Heart left ventricle (tissue), 16 donors: Measurements from ENCODE around the gene MARCOL. TPM values are rescaled to one million over a fixed set of nuclear protein-coding genes. Genes with fewer than 3 reads are reported as not detected.

Experiments used
- ATAC-seq, 4 donors: fragments of 200-7000 bp; cut with Tn5 transposase; one replicate each; pipeline ENCODE4 v1.9.1; 2020 to 2022; ENCODE audit warnings: moderate library complexity in 4 of 4, mild to moderate bottlenecking in 3 of 4, moderate number of reproducible peaks in 1 of 4
- DNase-seq, 5 donors: peaks; one replicate each; pipeline ENCODE4 v3.0.0-alpha.2; 2020
- H3K27ac ChIP-seq, 12 donors: fragments of 200-600 bp; sonication (generic) in 4 of 12; one replicate each; pipeline versions ENCODE4 v1.5.0 to v1.8.0; 2016 to 2022; ENCODE audit warnings: mild to moderate bottlenecking in 2 of 12
- H3K27me3 ChIP-seq, 9 donors: fragments of 200-600 bp; sonication (generic) in 2 of 9; one replicate each; pipeline versions ENCODE4 v1.5.1 to v1.8.0; 2016 to 2022; ENCODE audit warnings: mild to moderate bottlenecking in 3 of 9
- H3K36me3 ChIP-seq, 9 donors: fragments of 200-600 bp; sonication (generic) in 2 of 9; one replicate each; pipeline versions ENCODE4 v1.5.0 to v1.8.0; 2018 to 2022; ENCODE audit warnings: mild to moderate bottlenecking in 2 of 9
- H3K4me1 ChIP-seq, 12 donors: fragments of 200-600 bp; sonication (generic) in 4 of 12; one replicate each; pipeline versions ENCODE4 v1.5.0 to v1.8.0; 2016 to 2022; ENCODE audit warnings: mild to moderate bottlenecking in 3 of 12
- H3K4me3 ChIP-seq, 12 donors: fragments of 200-600 bp; sonication (generic) in 4 of 12; one replicate each; pipeline versions ENCODE4 v1.5.0 to v1.8.0; 2017 to 2022; ENCODE audit warnings: mild to moderate bottlenecking in 9 of 12, moderate library complexity in 4 of 12
- H3K9me3 ChIP-seq, 12 donors: fragments of 200-600 bp; sonication (generic) in 4 of 12; one replicate each; pipeline versions ENCODE4 v1.5.0 to v1.8.0; 2016 to 2022; ENCODE audit warnings: mild to moderate bottlenecking in 1 of 12
- CTCF ChIP-seq, 12 donors: fragments of 200-600 bp; sonication (generic) in 4 of 12; IDR thresholded peaks; one replicate each; pipeline versions ENCODE4 v1.5.0 to v1.8.0; 2018 to 2022; ENCODE audit warnings: antibody characterized with exemption in 12 of 12, mild to moderate bottlenecking in 5 of 12
- POLR2A ChIP-seq, 2 donors: fragments of 450-650 bp; IDR thresholded peaks; one replicate each; pipeline ENCODE4 v1.6.1; 2017; ENCODE audit warnings: antibody characterized with exemption in 2 of 2, mild to moderate bottlenecking in 2 of 2, moderate library complexity in 2 of 2
- WGBS, 4 donors: extraction: QIAGEN DNeasy Blood & Tissue Kit in 2 of 4; methylation state at CpG; one replicate each; pipeline versions ENCODE4 v1.1.5 to v1.1.7; 2013 to 2018; 5-methylcytosine and 5-hydroxymethylcytosine counted together
- intact Hi-C, 10 donors: fragments of 100-400 bp; cut with DNase I; formaldehyde crosslinking; loops; one replicate each; pipeline versions ENCODE4 v1.11.1 to v1.14.2; 2022
- polyA plus RNA-seq, 2 donors: library from polyadenylated mRNA; stranded (reverse); fragments of 200-250 nt; gene quantifications; one replicate each; pipeline ENCODE4 v1.2.3, GENCODE V29; 2013
- total RNA-seq, 9 donors: library from RNA; depleted of rRNA in 2 of 9; stranded (reverse); fragments of >200 nt in 2 of 9; fragmentation: NEBNext Ultra II Directional in 3 of 9; extraction: Animal tissue kit (Norgen Biotek cat#: 25700) in 3 of 9; gene quantifications; one replicate each; pipeline versions ENCODE4 v1.1.0 to v1.2.4, GENCODE V29; 2016 to 2023
- donor health status: ischemic (EF 13 %, LVEDD 7.1; RV severe dilation, severe dysfunction).
- donor health status: healthy with polysubstance abuse.
- donor health status: DM: no; HTN: yes; CAD: no.
- donor health status: DM: no; HTN: no; CAD: no.
- donor health status: ischemic (EF 25% LVEDD 6.9; RV normal size, moderate dysfunction).
- donor health status: ischemic (EF 25% LVEDD 5.7; RV mildly dilated, moderate dysfunction).
- donor health status: healthy.
- donor health status: DM: yes; HTN: yes; CAD: no.
- donor health status: ischemic (EF 35%, LVEDD 5.7; RV mildly dilated, moderate dysfunction).
- donor health status: nonischemic (EF 11% LVEDD 7.7; RV severe dilation, severe dysfunction).
- donor health status: DM: yes; HTN: yes; CAD: no.
- donor health status: PGD.
- donor health status: ischemic (EF 29% LVEDD 5.4; RV normal size, mild dysfunction).
- donor health status: nonischemic (EF 23%, LVEDD 6.1; RV moderate dilation, normal function).

Gene MARCOL
- total and polyA plus RNA-seq, 11 donors: not detected

GRCh38 chr5:148224117-148224742 is 14.1 kb upstream of the MARCOL start:
- no peak for ATAC-seq

GRCh38 chr5:148228392-148228984 is 9.8 kb upstream of the MARCOL start:
- 87 to 95% (median 94%) methylated on average over 3 of the region's 3 CpGs for whole genome bisulfite sequencing, 4 donors
- ATAC-seq: no peak
- Histone ChIP-seq H3K4me3 (no peak overlapping the region), H3K36me3 (no peaks in the 10 kb centered on the region), H3K27me3 (peaks cover 0 to 6% (median 0%) of the 10 kb centered on the region in 9 donors), H3K4me1 (no peaks in the 10 kb centered on the region), H3K27ac (no peak overlapping the region), H3K9me3 (no peaks in the 10 kb centered on the region)
- DNase-seq: no peak
- intact Hi-C loops: no loop called here
- TF ChIP-seq POLR2A (IDR thresholded peaks at IDR 0.05) (no peak), CTCF (IDR thresholded peaks at IDR 0.05) (no peak)

More at GRCh38 chr5:148224117-148224742, 14.1 kb upstream of the MARCOL start:
- TF ChIP-seq CTCF (IDR thresholded peaks at IDR 0.05): no peak
- no peak for TF ChIP-seq POLR2A (IDR thresholded peaks at IDR 0.05)
- no peaks in the 10 kb centered on the region for H3K36me3 ChIP-seq
- 67 to 81% (median 77%) methylated on average over 2 of the region's 2 CpGs for WGBS, 4 donors
- no peaks in the 10 kb centered on the region for H3K4me1 ChIP-seq
- intact Hi-C loops: no loop called here
- no peak overlapping the region for H3K27ac ChIP-seq
- no peaks in the 10 kb centered on the region for H3K9me3 ChIP-seq
- peaks cover 0 to 6% (median 0%) of the 10 kb centered on the region in 9 donors for H3K27me3 ChIP-seq
- no peak for DNase-seq
- no peak overlapping the region for H3K4me3 ChIP-seq

- Histone ChIP-seq H3K27me3 (peaks cover 0 to 3% (median 0%) of the 10 kb centered on the region in 9 donors), H3K9me3 (no peaks in the 10 kb centered on the region), H3K36me3 (no peaks in the 10 kb centered on the region), H3K27ac (no peak overlapping the region), H3K4me1 (no peaks in the 10 kb centered on the region), H3K4me3 (no peak overlapping the region)
- intact Hi-C loops: no loop called here
- TF ChIP-seq POLR2A (IDR thresholded peaks at IDR 0.05): no peak
- TF ChIP-seq CTCF (IDR thresholded peaks at IDR 0.05): no peak
- ATAC-seq (no peak), DNase-seq (no peak)
Measured at GRCh38 chr5:148229840-148230239, 8.5 kb upstream of the MARCOL start.

- no peak overlapping the region for H3K4me3 ChIP-seq
- 92 to 98% (median 95%) methylated on average over 7 of the region's 7 CpGs for WGBS, 4 donors
- intact Hi-C loops: no loop called here
Measured at GRCh38 chr5:148230240-148230639, 8.1 kb upstream of the MARCOL start.

More at GRCh38 chr5:148230240-148230639, 8.1 kb upstream of the MARCOL start:
- Histone ChIP-seq H3K4me1 (no peaks in the 10 kb centered on the region), H3K27ac (no peak overlapping the region), H3K36me3 (no peaks in the 10 kb centered on the region), H3K27me3 (peaks cover 0 to 3% (median 0%) of the 10 kb centered on the region in 9 donors), H3K9me3 (no peaks in the 10 kb centered on the region)
- TF ChIP-seq CTCF (IDR thresholded peaks at IDR 0.05) (no peak), POLR2A (IDR thresholded peaks at IDR 0.05) (no peak)
- ATAC-seq (no peak), DNase-seq (no peak)
